GM11168 (cell line): ENCODE measurements around the gene PLA2G3.

Source experiments
- in situ Hi-C: fragments of 300-500 bp; cut with MboI; formaldehyde crosslinking; loops from one replicate; pipeline ENCODE4 v1.12.0; 2022; ENCODE audit warnings: low sequenced_read_pairs; ENCODE audit not compliant: unreplicated experiment

PLA2G3 gene

GRCh38 chr22:31148953-31149627, 8.8 kb upstream of the PLA2G3 start:
- in situ Hi-C loops = no loop called here

- in situ Hi-C loops = no loop called here
Observed at GRCh38 chr22:31148488-31148887, 8.2 kb upstream of the PLA2G3 start.

GRCh38 chr22:31144223-31144622, 3.9 kb upstream of the PLA2G3 start:
- in situ Hi-C loops = no loop called here

GRCh38 chr22:31143537-31143936, 3.2 kb upstream of the PLA2G3 start:
- in situ Hi-C loops = no loop called here

GRCh38 chr22:31143038-31143437, 2.7 kb upstream of the PLA2G3 start:
- in situ Hi-C loops = no loop called here

- in situ Hi-C loops = no loop called here
Observed at GRCh38 chr22:31142285-31142684, 2.0 kb upstream of the PLA2G3 start.

- in situ Hi-C loops = no loop called here
Observed at GRCh38 chr22:31141551-31141950, 1.2 kb upstream of the PLA2G3 start.

- in situ Hi-C loops = no loop called here
Observed at GRCh38 chr22:31140746-31141145, 438 bp upstream of the PLA2G3 start.

GRCh38 chr22:31139066-31139465, 1.2 kb downstream of the PLA2G3 start:
- in situ Hi-C loops = no loop called here

- in situ Hi-C loops = no loop called here
Observed at GRCh38 chr22:31138126-31138525, 2.2 kb downstream of the PLA2G3 start.

GRCh38 chr22:31137721-31138120, 2.6 kb downstream of the PLA2G3 start:
- in situ Hi-C loops = no loop called here

GRCh38 chr22:31136711-31137110, 3.6 kb downstream of the PLA2G3 start:
- in situ Hi-C loops = no loop called here

- in situ Hi-C loops = no loop called here
Observed at GRCh38 chr22:31136155-31136554, 4.2 kb downstream of the PLA2G3 start.

- in situ Hi-C loops = no loop called here
Observed at GRCh38 chr22:31135706-31136105, 4.6 kb downstream of the PLA2G3 start.

GRCh38 chr22:31134688-31135087, 5.6 kb downstream of the PLA2G3 start:
- in situ Hi-C loops = no loop called here

- in situ Hi-C loops = no loop called here
Observed at GRCh38 chr22:31133911-31134310, 6.4 kb downstream of the PLA2G3 start.

GRCh38 chr22:31130873-31131272, 9.4 kb downstream of the PLA2G3 start:
- in situ Hi-C loops = no loop called here

- in situ Hi-C loops = no loop called here
Observed at GRCh38 chr22:31128156-31128555, 12.2 kb downstream of the PLA2G3 start.

- in situ Hi-C loops = no loop called here
Observed at GRCh38 chr22:31127181-31127772, 13.0 kb downstream of the PLA2G3 start.

- in situ Hi-C loops = no loop called here
Observed at GRCh38 chr22:31126869-31127175, 13.5 kb downstream of the PLA2G3 start.

GRCh38 chr22:31126128-31126868, 14.0 kb downstream of the PLA2G3 start:
- in situ Hi-C loops = no loop called here
